DOHH2 (cell line): ENCODE measurements around the gene NFKBIL1.

ENCODE experiments used
- EZH2phosphoT487 ChIP-seq: fragments of 200-600 bp; sonication (generic); IDR thresholded peaks from 2 replicates; pipeline ENCODE4 v1.6.1; 2017; ENCODE audit warnings: borderline replicate concordance, mild to moderate bottlenecking, antibody characterized with exemption, low read length, moderate library complexity, mixed read lengths
- TF ChIP-seq, protein P1 (sequence below): fragments of 200-600 bp; sonication (generic); IDR thresholded peaks from one replicate; pipeline ENCODE4 v1.5.1; 2014; ENCODE audit warnings: antibody characterized with exemption, mild to moderate bottlenecking, low read depth, low read length; ENCODE audit not compliant: poor library complexity, severe bottlenecking

- TF ChIP-seq, protein P1, sequence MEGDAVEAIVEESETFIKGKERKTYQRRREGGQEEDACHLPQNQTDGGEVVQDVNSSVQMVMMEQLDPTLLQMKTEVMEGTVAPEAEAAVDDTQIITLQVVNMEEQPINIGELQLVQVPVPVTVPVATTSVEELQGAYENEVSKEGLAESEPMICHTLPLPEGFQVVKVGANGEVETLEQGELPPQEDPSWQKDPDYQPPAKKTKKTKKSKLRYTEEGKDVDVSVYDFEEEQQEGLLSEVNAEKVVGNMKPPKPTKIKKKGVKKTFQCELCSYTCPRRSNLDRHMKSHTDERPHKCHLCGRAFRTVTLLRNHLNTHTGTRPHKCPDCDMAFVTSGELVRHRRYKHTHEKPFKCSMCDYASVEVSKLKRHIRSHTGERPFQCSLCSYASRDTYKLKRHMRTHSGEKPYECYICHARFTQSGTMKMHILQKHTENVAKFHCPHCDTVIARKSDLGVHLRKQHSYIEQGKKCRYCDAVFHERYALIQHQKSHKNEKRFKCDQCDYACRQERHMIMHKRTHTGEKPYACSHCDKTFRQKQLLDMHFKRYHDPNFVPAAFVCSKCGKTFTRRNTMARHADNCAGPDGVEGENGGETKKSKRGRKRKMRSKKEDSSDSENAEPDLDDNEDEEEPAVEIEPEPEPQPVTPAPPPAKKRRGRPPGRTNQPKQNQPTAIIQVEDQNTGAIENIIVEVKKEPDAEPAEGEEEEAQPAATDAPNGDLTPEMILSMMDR: no peak
- TF ChIP-seq EZH2phosphoT487: no peak
Measured at GRCh38 chr6:31575335-31575901, 28.0 kb downstream of the NFKBIL1 start, which contains the start of gene TNF.
